ENCODE measurements around the gene PTPRT. TPM values are rescaled to one million over a fixed set of nuclear protein-coding genes. Genes with fewer than 3 reads are reported as not detected.

The PTPRT gene
- total RNA-seq, 1 experiment from 2014 or later, result not detected

GRCh38 chr20:42852691-42853090 lies 337.0 kb downstream of the PTPRT start:
- Histone ChIP-seq H4K20me1 (ENCODE audit: low read length) (no peaks in the 10 kb centered on the region), H3K79me2 (ENCODE audit: low read length) (no peaks in the 10 kb centered on the region), H3K9ac (ENCODE audit: low read length) (no peak overlapping the region), H3K27ac (ENCODE audit: low read length) (no peak overlapping the region), H3K4me3 (ENCODE audit: low read length) (no peak overlapping the region), H3K4me1 (ENCODE audit: insufficient read depth, low read length) (no peaks in the 10 kb centered on the region), H2AFZ (ENCODE audit: low read length) (no peak overlapping the region), H3K36me3 (ENCODE audit: low read depth, low read length) (no peaks in the 10 kb centered on the region), H3K9me2 (replicated peaks; ENCODE audit: low read length) (no peaks in the 10 kb centered on the region), H3K27me3 (ENCODE audit: low read length) (no peaks in the 10 kb centered on the region), H3K9me3 (ENCODE audit: low read length) (peaks cover 42% of the 10 kb centered on the region), H3F3A (ENCODE audit: low read length, unreplicated experiment) (no peaks in the 10 kb centered on the region), H3K4me2 (ENCODE audit: low read length) (no peak overlapping the region)
- intact Hi-C loops (cut with micrococcal nuclease), result no loop called here
- no peak for DNase-seq
- ATAC-seq, result no peak
- ChIA-PET POLR2A (ENCODE audit: unreplicated experiment) (no interaction called here), CTCF (no interaction called here)
- BruUV-seq (replicated peaks), result no TSS peak
- TF ChIP-seq EZH2 (IDR thresholded peaks at IDR 0.05; ENCODE audit: low read length, unreplicated experiment) (no peak), CTCF (conservative IDR thresholded peaks at IDR 0.05; ENCODE audit: low read depth, low read length) (no peak), EZH2phosphoT487 (IDR thresholded peaks at IDR 0.05; ENCODE audit: borderline replicate concordance, low read length) (no peak)

GRCh38 chr20:42846784-42847490 lies 342.8 kb downstream of the PTPRT start:
- Histone ChIP-seq H3K27me3 (ENCODE audit: low read length) (no peaks in the 10 kb centered on the region), H3K36me3 (ENCODE audit: low read depth, low read length) (no peaks in the 10 kb centered on the region), H3F3A (ENCODE audit: low read length, unreplicated experiment) (no peaks in the 10 kb centered on the region), H2AFZ (ENCODE audit: low read length) (no peak overlapping the region), H3K27ac (ENCODE audit: low read length) (no peak overlapping the region), H3K4me1 (ENCODE audit: insufficient read depth, low read length) (no peaks in the 10 kb centered on the region), H3K9me2 (replicated peaks; ENCODE audit: low read length) (no peaks in the 10 kb centered on the region), H3K9me3 (ENCODE audit: low read length) (peaks cover 35% of the 10 kb centered on the region; the same call in 1 of the 2 replicates), H3K79me2 (ENCODE audit: low read length) (no peaks in the 10 kb centered on the region), H3K4me2 (ENCODE audit: low read length) (no peak overlapping the region), H4K20me1 (ENCODE audit: low read length) (no peaks in the 10 kb centered on the region), H3K9ac (ENCODE audit: low read length) (no peak overlapping the region), H3K4me3 (ENCODE audit: low read length) (no peak overlapping the region)
- DNase-seq (no peak), ATAC-seq (no peak)
- TF ChIP-seq EZH2 (IDR thresholded peaks at IDR 0.05; ENCODE audit: low read length, unreplicated experiment) (no peak), EZH2phosphoT487 (IDR thresholded peaks at IDR 0.05; ENCODE audit: borderline replicate concordance, low read length) (no peak), CTCF (conservative IDR thresholded peaks at IDR 0.05; ENCODE audit: low read depth, low read length) (no peak)
- POLR2A ChIA-PET (ENCODE audit: unreplicated experiment), result no interaction called here
- intact Hi-C loops (cut with micrococcal nuclease), result no loop called here
- BruUV-seq (replicated peaks), result no TSS peak
- CTCF ChIA-PET, result no interaction called here

DNA sequence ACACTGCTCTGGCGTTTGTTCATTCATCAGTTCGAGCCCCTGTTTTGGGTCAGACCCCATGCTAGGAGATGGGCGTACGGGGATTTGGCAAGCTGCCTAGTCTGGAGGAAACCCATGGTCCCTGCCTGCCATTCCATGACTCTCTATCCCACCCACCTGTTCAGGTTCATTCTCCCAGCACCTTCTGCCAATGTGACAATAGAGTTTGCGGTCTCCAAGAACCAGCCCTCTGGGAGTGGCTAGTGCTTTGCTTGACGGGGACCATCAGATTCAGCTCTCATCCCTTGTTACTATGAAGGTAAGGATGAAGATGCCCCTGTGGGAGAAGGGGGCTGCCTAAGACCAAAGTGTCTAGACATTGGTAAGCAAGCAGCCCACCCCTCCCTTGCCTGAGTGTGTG lies 345.0 kb downstream of the PTPRT start:
- DNase-seq, result no peak
- no peak for TF ChIP-seq EZH2phosphoT487 (IDR thresholded peaks at IDR 0.05; ENCODE audit: borderline replicate concordance, low read length)
- TF ChIP-seq EZH2 (IDR thresholded peaks at IDR 0.05; ENCODE audit: low read length, unreplicated experiment), result no peak
- TF ChIP-seq CTCF (conservative IDR thresholded peaks at IDR 0.05; ENCODE audit: low read depth, low read length), result no peak
- intact Hi-C loops (cut with micrococcal nuclease), result no loop called here
- Histone ChIP-seq H3K79me2 (ENCODE audit: low read length) (no peaks in the 10 kb centered on the region), H3K9me2 (replicated peaks; ENCODE audit: low read length) (no peaks in the 10 kb centered on the region), H4K20me1 (ENCODE audit: low read length) (no peaks in the 10 kb centered on the region), H3K9ac (ENCODE audit: low read length) (no peak overlapping the region), H3K4me2 (ENCODE audit: low read length) (no peak overlapping the region), H3K27ac (ENCODE audit: low read length) (no peak overlapping the region), H3F3A (ENCODE audit: low read length, unreplicated experiment) (no peaks in the 10 kb centered on the region), H3K36me3 (ENCODE audit: low read depth, low read length) (no peaks in the 10 kb centered on the region), H3K27me3 (ENCODE audit: low read length) (no peaks in the 10 kb centered on the region), H2AFZ (ENCODE audit: low read length) (no peak overlapping the region), H3K4me3 (ENCODE audit: low read length) (no peak overlapping the region), H3K4me1 (ENCODE audit: insufficient read depth, low read length) (no peaks in the 10 kb centered on the region), H3K9me3 (ENCODE audit: low read length) (peaks cover 41% of the 10 kb centered on the region)
- ChIA-PET CTCF (no interaction called here), POLR2A (ENCODE audit: unreplicated experiment) (no interaction called here)
- no peak for ATAC-seq
- BruUV-seq (replicated peaks), result no TSS peak

Data from PC-3 (cell line).